ENCODE results near the gene MPRIP.

MPRIP gene

DNA sequence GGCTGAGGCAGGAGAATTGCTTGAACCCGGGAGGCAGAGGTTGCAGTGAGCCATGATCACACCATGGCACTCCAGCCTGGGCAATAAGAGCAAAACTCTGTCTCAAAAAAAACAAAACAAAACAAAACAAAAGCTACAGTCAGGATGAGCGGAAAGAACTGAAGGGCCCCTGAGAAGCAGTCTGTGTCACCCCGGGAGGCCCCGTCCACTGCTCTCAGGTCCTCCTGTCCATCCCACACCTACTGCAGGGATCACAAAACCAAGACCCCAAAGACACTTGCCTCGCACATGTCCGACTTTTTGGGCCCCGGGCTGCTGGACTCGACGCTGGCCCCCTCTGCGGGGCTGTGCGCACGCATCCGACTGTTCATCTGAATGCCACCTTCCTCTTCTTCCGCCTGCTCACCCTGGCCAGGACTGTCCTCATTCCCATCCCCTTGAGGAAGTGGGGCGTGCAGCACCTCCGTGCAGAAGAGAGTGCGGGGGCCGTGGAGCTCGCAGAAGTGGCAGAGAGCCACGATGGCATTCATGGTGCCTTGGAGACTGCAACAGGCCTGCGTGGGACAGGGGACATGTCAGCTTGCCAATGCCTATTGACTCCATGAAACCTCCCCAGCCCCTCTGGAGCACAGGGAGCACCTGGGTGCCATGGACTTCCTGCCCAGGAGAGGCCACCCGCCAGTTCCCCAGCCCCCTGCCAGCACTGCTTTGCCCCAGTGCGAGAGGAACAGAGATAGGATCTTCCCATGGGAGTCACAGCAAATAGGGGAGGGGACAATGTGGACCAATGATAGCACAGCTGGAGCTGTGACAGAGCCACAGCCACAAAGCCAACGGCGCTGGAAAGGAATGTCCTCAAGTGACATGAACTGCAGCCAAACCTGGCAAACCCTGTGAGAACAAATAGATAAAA lies 185.6 kb downstream of the MPRIP start:
- DNase-seq (ENCODE audit: low read depth in 2 of 3, low spot score in 2 of 3) = no peak

DNA sequence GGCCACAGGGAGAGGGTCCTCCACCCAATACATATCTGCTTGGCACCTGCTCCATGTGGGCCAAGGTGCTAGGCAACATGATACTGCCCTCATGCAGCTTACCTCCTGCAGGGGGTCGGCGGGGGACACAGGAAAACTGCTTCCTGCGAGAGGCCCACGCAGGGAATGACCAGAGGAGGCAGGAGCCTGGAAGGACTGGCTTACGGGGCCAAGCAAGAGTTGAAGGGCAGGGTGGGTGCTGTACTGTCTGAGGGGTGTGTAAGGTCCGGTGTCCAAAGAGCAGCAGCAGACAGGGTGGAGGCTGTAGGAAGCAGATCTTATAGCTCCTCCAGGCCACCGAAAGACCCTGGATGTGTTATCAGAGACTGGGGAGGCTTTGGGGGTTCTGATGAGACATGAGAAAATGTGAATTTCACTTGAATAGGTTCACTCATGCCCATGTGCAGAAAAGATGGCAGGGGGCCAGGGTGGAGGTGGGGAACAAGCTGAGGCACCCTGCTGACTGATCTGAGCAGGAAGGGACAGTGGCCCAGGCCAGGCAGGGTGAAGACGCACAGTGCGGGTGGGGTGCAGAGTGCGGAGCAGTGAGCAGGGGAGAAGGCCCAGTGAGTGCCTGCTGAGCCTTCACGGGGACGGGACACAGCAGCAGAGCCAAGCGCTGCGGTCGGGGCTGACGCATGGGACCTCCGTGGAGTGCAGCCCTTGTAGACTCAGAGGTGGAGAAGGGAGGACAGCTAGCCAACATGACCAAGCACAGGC lies 186.4 kb downstream of the MPRIP start:
- no peak for DNase-seq (ENCODE audit: low read depth in 2 of 3, low spot score in 2 of 3)

DNA sequence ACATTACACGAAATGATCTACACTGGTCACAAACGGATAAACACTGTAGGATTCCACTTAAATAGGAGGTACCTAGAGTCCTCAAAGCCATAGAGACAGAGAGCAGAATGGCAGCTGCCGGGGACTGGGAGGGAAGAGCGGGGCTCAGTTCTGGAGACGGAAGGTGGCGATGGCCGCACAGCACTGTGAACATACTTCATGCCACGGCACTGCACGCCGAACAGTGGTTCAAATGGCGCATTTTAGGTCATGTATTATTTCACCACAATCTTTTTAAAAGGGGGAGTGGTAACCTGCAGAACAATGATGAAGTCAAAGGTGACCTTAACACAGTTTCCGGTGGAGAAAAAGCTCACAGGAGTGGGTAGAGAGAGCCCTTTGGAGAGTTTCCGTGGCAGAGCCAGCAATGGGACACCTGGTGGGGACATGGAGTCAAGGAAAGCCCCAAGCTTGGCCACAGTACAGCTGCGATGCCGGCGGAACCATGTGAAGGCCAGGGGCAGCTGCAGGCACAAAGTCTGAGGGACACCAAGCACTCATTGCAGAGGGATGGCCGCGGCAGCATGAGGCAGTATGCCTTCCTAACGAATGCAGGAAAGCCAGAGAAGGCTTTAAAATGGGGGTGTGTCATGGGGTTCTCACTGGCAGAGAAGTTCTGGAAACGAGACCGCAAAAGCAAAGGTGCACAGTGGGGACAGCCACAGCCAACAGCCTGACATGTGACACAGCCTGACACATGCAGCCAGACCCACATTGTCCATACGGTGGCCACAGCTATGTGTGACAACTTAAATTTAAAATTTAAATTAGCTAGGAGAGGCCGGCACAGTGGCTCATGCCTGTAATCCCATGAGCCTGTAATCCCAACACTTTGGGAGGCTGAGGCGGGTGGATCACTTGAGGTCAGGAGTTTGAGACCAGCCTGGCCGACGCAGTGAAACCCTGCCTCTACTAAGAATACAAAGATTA lies 187.4 kb downstream of the MPRIP start:
- no peak for DNase-seq (ENCODE audit: low read depth in 2 of 3, low spot score in 2 of 3)

DNA sequence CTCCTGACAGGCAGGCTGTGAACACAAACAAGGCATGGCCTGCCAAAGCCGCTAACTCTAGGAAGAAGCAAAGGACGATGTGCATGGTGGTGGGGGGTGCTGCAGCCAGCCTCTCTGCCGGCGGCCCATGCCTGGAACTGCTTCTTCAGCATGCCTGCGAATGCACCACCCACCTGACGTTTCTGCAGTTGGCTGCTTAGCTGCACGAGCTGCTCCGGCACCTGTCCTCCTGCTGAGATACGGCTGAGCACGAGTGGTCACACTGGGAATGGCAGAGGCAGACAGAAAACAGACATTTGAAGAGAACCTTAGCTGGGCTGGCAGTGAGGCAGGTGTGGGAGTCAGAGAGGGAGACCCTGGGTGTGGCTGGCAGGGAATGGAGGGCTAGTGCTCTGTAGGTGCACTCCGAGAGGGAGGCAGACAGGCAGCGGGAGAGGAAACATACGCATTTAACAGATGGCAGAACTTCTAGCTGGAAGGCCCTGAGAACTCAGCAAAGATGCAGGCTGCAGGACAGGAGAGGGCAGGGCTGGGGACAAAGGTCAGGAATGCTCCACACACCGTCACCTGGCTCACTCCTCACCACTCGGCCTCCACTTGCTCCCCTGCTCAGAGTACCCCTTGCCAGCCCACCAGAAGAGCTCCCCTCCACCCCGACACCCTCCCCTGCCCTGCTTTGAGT lies 189.5 kb downstream of the MPRIP start:
- no peak for DNase-seq (ENCODE audit: low read depth in 2 of 3, low spot score in 2 of 3)

DNA sequence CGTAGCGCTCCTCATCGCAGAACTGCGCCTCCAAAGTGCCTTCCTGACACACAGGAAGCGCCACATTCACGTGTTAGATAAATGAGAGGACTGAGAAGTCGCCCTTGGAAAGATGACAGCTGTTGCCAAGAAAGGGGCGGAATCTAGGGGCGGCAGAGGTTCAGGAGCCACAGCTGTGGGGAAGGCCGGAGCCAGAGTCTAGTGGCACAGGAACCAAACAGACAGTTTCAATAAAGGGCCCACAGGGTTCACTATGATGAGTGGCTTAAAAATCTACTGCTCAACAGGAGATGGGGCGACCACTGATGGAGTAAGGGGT lies 190.0 kb downstream of the MPRIP start:
- DNase-seq (ENCODE audit: low read depth in 2 of 3, low spot score in 2 of 3) = no peak

DNA sequence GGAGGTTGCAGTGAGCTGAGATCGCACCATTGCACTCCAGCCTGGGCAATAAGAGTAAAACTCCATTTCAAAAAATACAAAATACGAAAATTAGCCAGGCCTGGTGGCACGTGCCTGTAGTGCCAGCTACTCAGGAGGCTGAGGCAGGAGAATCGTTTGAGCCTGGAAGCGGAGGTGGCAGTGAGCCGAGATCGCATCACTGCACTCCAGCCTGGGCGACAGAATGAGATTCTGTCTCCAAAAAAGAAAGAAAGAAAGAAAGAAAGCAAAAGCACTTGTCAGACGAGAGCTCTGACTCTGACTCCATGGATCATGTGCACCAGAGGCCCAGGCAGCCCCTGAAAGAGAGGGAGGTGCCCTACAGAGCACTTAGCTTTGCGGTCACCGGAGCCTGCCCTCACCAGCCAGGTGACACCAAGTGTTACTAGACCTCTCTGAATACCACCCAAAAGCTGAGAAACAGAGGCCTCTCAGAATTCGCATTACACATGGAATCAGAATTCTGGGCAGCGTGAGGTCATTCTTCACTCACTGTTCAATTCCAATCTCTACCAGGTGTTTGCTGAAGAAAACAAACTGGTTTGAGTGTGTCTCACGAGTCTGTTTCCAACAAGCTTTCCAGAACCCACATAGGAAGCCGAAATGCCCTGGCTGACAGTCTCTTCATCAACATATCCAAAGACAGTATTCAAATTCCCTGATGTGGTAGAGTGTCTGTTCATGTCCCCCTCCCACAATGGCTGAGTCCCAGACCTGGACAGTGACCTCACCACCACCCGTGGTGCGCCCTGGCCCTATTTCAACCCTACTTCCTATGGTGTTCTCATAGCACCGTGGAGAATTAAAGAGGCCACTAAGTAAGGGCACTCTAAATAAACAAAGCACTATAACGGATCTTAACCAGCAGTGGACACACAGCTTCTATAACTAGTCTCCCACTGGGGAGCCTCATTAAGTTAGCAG lies 193.2 kb downstream of the MPRIP start:
- no peak for DNase-seq (ENCODE audit: low read depth in 2 of 3, low spot score in 2 of 3)

DNA sequence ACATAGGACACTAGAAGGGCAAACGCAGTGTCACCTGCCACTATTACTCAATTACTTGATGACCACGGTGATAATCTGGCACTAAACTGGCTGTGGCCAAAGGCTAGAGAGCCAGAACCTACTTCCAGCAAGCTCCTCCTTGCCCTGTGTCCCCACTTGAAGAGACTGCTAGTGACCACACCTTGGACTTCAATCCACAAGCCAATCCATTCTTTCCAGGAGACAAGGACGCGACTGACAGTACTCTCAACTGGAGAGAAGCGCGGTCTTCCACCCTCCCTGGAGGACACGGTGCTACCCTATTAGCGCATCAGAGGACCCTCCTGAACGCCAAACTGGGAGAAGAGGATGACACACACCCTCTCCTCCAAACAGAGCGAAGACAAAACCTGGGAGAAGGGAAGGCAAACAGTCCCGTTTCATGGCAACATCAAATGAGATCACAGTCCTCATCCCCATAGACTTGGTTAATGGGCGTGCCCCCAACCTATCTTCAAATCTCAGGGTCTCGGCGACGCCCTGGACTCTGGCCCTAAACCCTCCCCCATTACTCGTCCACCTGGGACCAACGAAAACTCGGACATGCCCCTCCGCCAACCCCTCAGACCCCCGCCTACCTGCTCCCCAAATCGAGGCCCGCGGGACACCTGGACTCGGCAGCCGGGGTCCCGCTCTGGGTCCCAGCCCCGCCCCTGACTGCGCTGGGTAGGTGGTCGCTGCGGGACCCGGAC lies 194.2 kb downstream of the MPRIP start:
- DNase-seq (ENCODE audit: low read depth in 2 of 3, low spot score in 2 of 3) = no peak

DNA sequence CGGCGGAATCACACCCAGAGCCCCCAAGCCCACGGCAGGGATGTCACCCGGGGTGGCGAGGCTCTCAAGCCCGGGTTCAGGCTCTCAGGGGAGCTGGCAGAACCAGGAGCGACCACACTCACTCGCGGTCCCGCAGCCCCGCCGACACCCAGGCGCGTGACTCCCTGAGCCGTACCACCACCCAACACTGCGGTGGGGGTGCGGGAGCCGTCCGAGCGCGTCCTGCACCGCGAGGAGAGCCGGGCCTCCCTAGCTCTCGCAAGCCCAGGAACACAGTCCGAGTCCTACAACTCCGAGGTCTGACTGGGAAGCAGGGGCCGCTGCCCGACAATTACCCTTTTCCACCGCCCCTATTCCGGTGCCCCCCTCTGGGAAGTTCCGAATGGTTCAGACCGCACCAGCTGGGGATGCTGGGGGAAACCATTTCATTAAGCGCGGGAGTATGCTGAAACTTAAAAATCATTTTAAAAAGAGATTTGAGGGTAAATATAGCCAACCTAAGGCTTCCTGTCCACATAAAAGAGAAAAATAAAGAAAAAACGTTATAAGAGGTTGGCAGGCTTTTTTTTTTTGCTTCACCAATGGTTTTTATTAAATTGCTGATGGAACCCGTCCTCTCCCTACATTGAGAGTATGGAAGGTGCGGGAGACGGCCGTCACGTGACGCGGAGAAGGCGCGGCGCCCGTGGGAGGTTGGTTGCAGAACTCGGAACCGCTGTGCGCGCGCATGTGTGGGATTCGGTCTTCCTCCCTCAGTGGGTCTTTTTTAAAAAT lies 195.0 kb downstream of the MPRIP start, which contains the start of gene FLCN:
FLCN (minus strand) TSS at position 143 of the 774 bp plus-strand sequence. CDS start 9,031 bp downstream, outside the sequence.
- peak; percentile 67 to 80 (median 68) for DNase-seq (ENCODE audit: low read depth in 2 of 3, low spot score in 2 of 3)

DNA sequence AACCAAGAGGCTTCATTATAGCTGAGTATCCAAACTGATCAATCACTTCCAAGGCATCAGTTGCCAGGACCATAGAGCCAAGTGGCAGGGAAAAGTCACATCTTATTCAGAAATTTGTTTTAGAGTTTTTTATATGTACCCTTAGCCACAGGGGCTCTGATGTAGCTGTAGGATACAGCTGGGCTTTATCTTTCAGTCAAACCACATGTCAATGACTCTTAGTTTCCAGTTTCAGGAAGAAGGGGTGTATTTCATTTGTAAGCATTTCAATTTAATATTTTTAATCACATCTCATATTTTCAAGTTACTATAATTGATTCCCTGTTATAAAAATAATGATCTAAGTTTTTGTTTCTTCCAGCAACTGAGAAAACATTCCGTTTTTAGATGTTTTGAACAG lies 197.6 kb downstream of the MPRIP start:
- no peak for DNase-seq (ENCODE audit: low read depth in 2 of 3, low spot score in 2 of 3)

DNA sequence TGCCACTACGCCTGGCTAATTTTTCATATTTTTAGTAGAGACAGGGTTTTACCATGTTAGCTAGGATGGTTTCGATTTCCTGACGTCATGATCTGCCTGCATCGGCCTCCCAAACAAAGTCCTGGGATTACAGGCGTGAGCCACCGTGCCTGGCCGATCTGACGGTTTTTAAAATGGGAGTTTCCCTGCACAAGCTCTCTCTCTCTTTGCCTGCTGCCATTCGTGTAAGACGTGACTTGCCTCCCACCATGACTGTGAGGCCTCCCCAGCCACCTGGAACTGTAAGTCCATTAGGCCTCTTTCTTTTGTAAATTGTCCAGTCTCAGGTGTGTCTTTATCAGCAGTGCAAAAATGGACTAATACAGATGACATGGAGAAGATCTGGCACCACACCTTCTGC lies 199.4 kb downstream of the MPRIP start:
- DNase-seq (ENCODE audit: low read depth in 2 of 3, low spot score in 2 of 3) = no peak

DNA sequence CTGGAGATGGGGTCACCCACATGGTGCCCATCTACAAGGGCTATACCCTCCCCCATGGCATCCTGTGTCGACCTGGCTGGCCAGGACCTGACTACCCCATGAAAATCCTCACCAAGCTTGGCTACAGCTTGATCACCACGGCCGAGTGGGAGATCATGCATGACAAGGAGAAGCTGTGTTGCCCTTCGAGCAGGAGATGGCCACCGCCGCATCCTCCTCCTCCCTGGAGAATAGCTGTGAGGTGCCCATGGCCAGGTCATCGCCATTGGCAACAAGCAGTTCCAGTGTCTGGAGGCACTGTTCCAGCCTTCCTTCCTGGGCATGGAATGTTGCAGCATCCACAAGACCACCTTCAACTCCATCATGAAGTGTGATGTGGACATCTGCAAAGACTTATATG lies 200.0 kb downstream of the MPRIP start:
- no peak for DNase-seq (ENCODE audit: low read depth in 2 of 3, low spot score in 2 of 3)

Measured in activated CD8-positive, alpha-beta memory T cell treated with anti-CD3 and anti-CD28 coated beads for 48 hours (primary cell).